Adrenal gland (tissue), 12 donors: ENCODE data around the gene SPAG16. TPM values are rescaled to one million over a fixed set of nuclear protein-coding genes. Genes with fewer than 3 reads are reported as not detected.

Source experiments
- DNase-seq, 7 donors: peaks; one replicate each; pipeline ENCODE4 v3.0.0-alpha.2; 2019 to 2020
- H3K27ac ChIP-seq, 5 donors: fragments of 200-600 bp; sonication (generic) in 4 of 5; 1 replicate in 3 of 5; 2 replicates in 2 of 5; pipeline versions ENCODE4 v1.5.1 to v1.8.0; 2016 to 2020; ENCODE audit warnings: mild to moderate bottlenecking in 1 of 5
- H3K27me3 ChIP-seq: fragments of 200-600 bp; 2 replicates; pipeline ENCODE4 v1.8.0; 2021
- H3K36me3 ChIP-seq, 2 donors: fragments of 200-600 bp; replicated peaks in 1 of 2; 1 replicate in 1 of 2; 2 replicates in 1 of 2; pipeline versions ENCODE4 v1.5.1 to v1.8.0; 2018 to 2022
- H3K4me1 ChIP-seq, 2 donors: fragments of 200-600 bp; replicated peaks in 1 of 2; 1 replicate in 1 of 2; 2 replicates in 1 of 2; pipeline versions ENCODE4 v1.5.1 to v1.8.0; 2018 to 2021
- H3K4me3 ChIP-seq, 4 donors: fragments of 200-600 bp; sonication (generic) in 3 of 4; one replicate each; pipeline ENCODE4 v1.5.1; 2016 to 2018
- H3K9me3 ChIP-seq, 3 donors: fragments of 200-600 bp; sonication (generic) in 1 of 3; replicated peaks in 1 of 3; 1 replicate in 2 of 3; 2 replicates in 1 of 3; pipeline versions ENCODE4 v1.5.1 to v1.8.0; 2016 to 2021
- CTCF ChIP-seq, 6 experiments: fragments of 450-650 bp in 4 of 6; fragments of 200-600 bp in 2 of 6; sonication (generic) in 1 of 6; IDR thresholded peaks; 1 replicate in 5 of 6; 2 replicates in 1 of 6; pipeline versions ENCODE4 v1.5.1 to v1.8.0; 2016 to 2021; ENCODE audit warnings: antibody characterized with exemption in 6 of 6, mild to moderate bottlenecking in 2 of 6, moderate library complexity in 1 of 6
- POLR2A ChIP-seq, 2 donors: fragments of 450-650 bp; IDR thresholded peaks; one replicate each; pipeline ENCODE4 v1.6.1; 2017; ENCODE audit warnings: antibody characterized with exemption in 2 of 2, mild to moderate bottlenecking in 2 of 2, moderate library complexity in 1 of 2
- WGBS, 4 donors: extraction: QIAGEN DNeasy Blood & Tissue Kit in 2 of 4; methylation state at CpG; one replicate each; pipeline versions ENCODE4 v1.1.5 to v1.1.7; 2013 to 2017; 5-methylcytosine and 5-hydroxymethylcytosine counted together
- intact Hi-C, 2 donors: fragments of 100-400 bp; cut with DNase I; formaldehyde crosslinking; loops; one replicate each; pipeline versions ENCODE4 v1.14.1 to v1.15.0; 2022 to 2023
- polyA plus RNA-seq, 3 donors: library from polyadenylated mRNA; stranded (reverse); fragments of 200-250 nt in 2 of 3; fragments of 350-450 nt in 1 of 3; fragmentation: Illumina TruSeq in 1 of 3; extraction: RNeasy Lipid Tissue Mini Kit (QIAGEN cat#74804) in 1 of 3; gene quantifications; one replicate each; pipeline ENCODE4 v1.2.3, GENCODE V29; 2013 to 2014
- total RNA-seq, 9 donors: library from RNA; depleted of rRNA in 4 of 9; stranded (reverse); fragments of >200 nt in 4 of 9; fragments of 120-200 nt in 1 of 9; fragmentation: NEBNext Ultra II Directional in 1 of 9; extraction: Animal tissue kit (Norgen Biotek cat#: 25700) in 1 of 9; gene quantifications; one replicate each; pipeline versions ENCODE4 v1.1.0 to v1.2.4, GENCODE V29; 2013 to 2023
- donor health status: healthy with polysubstance abuse.
- donor health status: Bipolar disorder and iron deficiency.
- donor health status: DM: yes; HTN: yes; CAD: no.
- donor health status: DM: no; HTN: no; CAD: no.
- donor health status: DM: no; HTN: no; CAD: no.
- donor health status: DM: yes; HTN: yes; CAD: no.

The SPAG16 gene
- total and polyA plus RNA-seq, 12 donors, result 12.4 to 45.3 (median 21.8) TPM

DNA sequence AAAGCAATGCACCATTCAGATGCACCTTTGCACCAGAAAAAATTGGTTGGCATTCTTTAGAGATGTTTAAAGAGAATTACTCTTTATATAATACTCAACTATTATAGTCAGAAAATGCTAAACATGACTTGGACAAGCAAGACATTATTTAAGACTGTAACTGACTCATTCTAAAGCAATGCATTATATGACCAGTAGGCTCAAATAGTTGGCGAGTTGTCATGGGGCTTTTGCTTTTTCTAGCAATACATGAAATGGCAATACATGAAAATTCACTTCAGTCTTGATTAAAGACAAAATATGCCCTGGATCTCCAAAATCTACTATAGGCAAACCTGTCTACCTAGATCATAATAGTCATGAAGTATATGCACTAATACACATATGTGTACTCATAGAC lies 909.7 kb downstream of the SPAG16 start:
- H3K4me3 ChIP-seq, result no peak overlapping the region
- H3K9me3 ChIP-seq, result no peaks in the 10 kb centered on the region
- intact Hi-C loops, result no loop called here
- no peak overlapping the region for H3K27ac ChIP-seq
- H3K36me3 ChIP-seq, result no peaks in the 10 kb centered on the region
- TF ChIP-seq CTCF (IDR thresholded peaks at IDR 0.05), result no peak
- TF ChIP-seq POLR2A (IDR thresholded peaks at IDR 0.05), result no peak
- WGBS, 4 donors, result 71 to 80% (median 72%) methylated on average over 1 of the region's 1 CpG
- no peaks in the 10 kb centered on the region for H3K4me1 ChIP-seq
- DNase-seq, result no peak
- H3K27me3 ChIP-seq, result no peaks in the 10 kb centered on the region

DNA sequence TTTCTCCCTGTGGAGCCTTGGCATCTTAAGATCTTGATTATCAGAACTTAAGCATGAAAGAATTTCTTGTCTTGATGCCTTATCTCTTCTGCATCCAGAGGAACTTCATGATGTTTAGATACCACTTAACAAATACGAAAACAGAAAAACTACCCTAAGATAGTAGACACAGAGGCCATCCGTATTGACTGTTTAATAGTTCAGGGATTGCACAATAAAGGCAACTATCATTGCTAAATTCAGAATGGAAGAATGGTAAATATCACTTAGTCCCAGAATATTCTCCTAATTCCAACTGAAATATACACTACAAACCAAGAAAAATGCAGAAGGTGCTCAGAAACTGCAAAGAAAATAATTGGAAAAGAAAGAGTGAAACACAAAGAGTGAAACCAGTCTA lies 912.0 kb downstream of the SPAG16 start:
- DNase-seq, result no peak
- Histone ChIP-seq H3K36me3 (no peaks in the 10 kb centered on the region), H3K4me1 (no peaks in the 10 kb centered on the region), H3K9me3 (no peaks in the 10 kb centered on the region), H3K4me3 (no peak overlapping the region), H3K27ac (no peak overlapping the region), H3K27me3 (no peaks in the 10 kb centered on the region)
- 49 to 77% (median 65%) methylated on average over 2 of the region's 2 CpGs for WGBS, 4 donors
- intact Hi-C loops, result no loop called here
- TF ChIP-seq POLR2A (IDR thresholded peaks at IDR 0.05), result no peak

GRCh38 chr2:214201892-214202291 lies 917.6 kb downstream of the SPAG16 start:
- Histone ChIP-seq H3K27me3 (no peaks in the 10 kb centered on the region), H3K9me3 (no peaks in the 10 kb centered on the region), H3K36me3 (no peaks in the 10 kb centered on the region), H3K4me3 (no peak overlapping the region), H3K27ac (no peak overlapping the region), H3K4me1 (no peaks in the 10 kb centered on the region)
- TF ChIP-seq POLR2A (IDR thresholded peaks at IDR 0.05) (no peak), CTCF (IDR thresholded peaks at IDR 0.05) (no peak)
- intact Hi-C loops, result no loop called here
- no peak for DNase-seq
- 42 to 69% (median 57%) methylated on average over 2 of the region's 2 CpGs for WGBS, 4 donors

GRCh38 chr2:214203214-214203613 lies 919.0 kb downstream of the SPAG16 start:
- 31 to 59% (median 48%) methylated on average over 3 of the region's 3 CpGs for WGBS, 4 donors
- no peak overlapping the region for H3K4me3 ChIP-seq
- intact Hi-C loops, result no loop called here
- H3K36me3 ChIP-seq, result no peaks in the 10 kb centered on the region
- DNase-seq, result no peak
- H3K27ac ChIP-seq, result no peak overlapping the region
- H3K4me1 ChIP-seq, result no peaks in the 10 kb centered on the region
- H3K9me3 ChIP-seq, result no peaks in the 10 kb centered on the region
- TF ChIP-seq CTCF (IDR thresholded peaks at IDR 0.05) (no peak), POLR2A (IDR thresholded peaks at IDR 0.05) (no peak)
- H3K27me3 ChIP-seq, result no peaks in the 10 kb centered on the region

GRCh38 chr2:214203744-214204289 lies 919.6 kb downstream of the SPAG16 start:
- TF ChIP-seq CTCF (IDR thresholded peaks at IDR 0.05) (no peak), POLR2A (IDR thresholded peaks at IDR 0.05) (no peak)
- WGBS, 4 donors, result 66 to 80% (median 73%) methylated on average over 4 to 5 of the region's 5 CpGs
- H3K27ac ChIP-seq, result no peak overlapping the region
- no peak overlapping the region for H3K4me3 ChIP-seq
- intact Hi-C loops, result no loop called here
- no peaks in the 10 kb centered on the region for H3K36me3 ChIP-seq
- no peaks in the 10 kb centered on the region for H3K4me1 ChIP-seq
- H3K9me3 ChIP-seq, result no peaks in the 10 kb centered on the region
- DNase-seq, result no peak
- no peaks in the 10 kb centered on the region for H3K27me3 ChIP-seq
